MM.1S (cell line): ENCODE measurements around the gene CCDC40.

Experiments
- DNase-seq: peaks from one replicate; pipeline ENCODE4 v3.0.0-alpha.2; 2015
- H2AFZ ChIP-seq: fragments of 300-600 bp; sonication (generic); 2 replicates; pipeline ENCODE4 v1.6.0; 2016; ENCODE audit warnings: antibody characterized with exemption, low read length
- H3F3A ChIP-seq: fragments of 300-600 bp; sonication (generic); 2 replicates; pipeline ENCODE4 v1.6.1; 2016; ENCODE audit warnings: mild to moderate bottlenecking, antibody characterized with exemption, low read length, moderate library complexity, mixed read lengths; ENCODE audit not compliant: insufficient read depth
- H3K27ac ChIP-seq: fragments of 300-600 bp; sonication (generic); 2 replicates; pipeline ENCODE4 v1.5.1; 2016; ENCODE audit warnings: mild to moderate bottlenecking, low read length
- H3K27me3 ChIP-seq: fragments of 300-600 bp; sonication (generic); replicated peaks from 2 replicates; pipeline ENCODE4 v1.6.0; 2016; ENCODE audit warnings: low read length; ENCODE audit not compliant: insufficient read depth
- H3K36me3 ChIP-seq: fragments of 300-600 bp; sonication (generic); replicated peaks from 2 replicates; pipeline ENCODE4 v1.6.1; 2016; ENCODE audit warnings: mild to moderate bottlenecking, low read length, mixed read lengths; ENCODE audit not compliant: insufficient read depth
- H3K4me1 ChIP-seq: fragments of 300-600 bp; sonication (generic); 2 replicates; pipeline ENCODE4 v1.6.1; 2016; ENCODE audit warnings: low read length, mixed read lengths
- H3K4me2 ChIP-seq: fragments of 300-600 bp; sonication (generic); 2 replicates; pipeline ENCODE4 v1.6.0; 2016; ENCODE audit warnings: low read depth, low read length
- H3K4me3 ChIP-seq: fragments of 300-600 bp; sonication (generic); 2 replicates; pipeline ENCODE4 v1.5.1; 2016; ENCODE audit warnings: low read length, mixed read lengths
- H3K79me2 ChIP-seq: fragments of 300-600 bp; sonication (generic); 2 replicates; pipeline ENCODE4 v1.6.1; 2016; ENCODE audit warnings: mixed run types, low read length, mixed read lengths
- H3K9ac ChIP-seq: fragments of 300-600 bp; sonication (generic); 2 replicates; pipeline ENCODE4 v1.6.1; 2016; ENCODE audit warnings: low read length, mixed read lengths
- H3K9me2 ChIP-seq: fragments of 300-600 bp; sonication (generic); replicated peaks from 2 replicates; pipeline ENCODE4 v1.6.1; 2016; ENCODE audit warnings: mild to moderate bottlenecking, low read length, mixed read lengths; ENCODE audit not compliant: insufficient read depth
- H3K9me3 ChIP-seq: fragments of 300-600 bp; sonication (generic); replicated peaks from 2 replicates; pipeline ENCODE4 v1.6.1; 2016; ENCODE audit warnings: mild to moderate bottlenecking, low read length, mixed read lengths; ENCODE audit not compliant: insufficient read depth
- H4K20me1 ChIP-seq: fragments of 300-600 bp; sonication (generic); 2 replicates; pipeline ENCODE4 v1.6.1; 2016; ENCODE audit warnings: mild to moderate bottlenecking, low read length, moderate library complexity, mixed read lengths; ENCODE audit not compliant: insufficient read depth
- EZH2 ChIP-seq: fragments of 300-600 bp; sonication (generic); optimal IDR thresholded peaks from 2 replicates; pipeline ENCODE3; 2017; ENCODE audit warnings: low read depth, mild to moderate bottlenecking, antibody characterized with exemption, low read length, mixed read lengths
- EZH2phosphoT487 ChIP-seq: fragments of 300-600 bp; sonication (generic); IDR thresholded peaks from 2 replicates; pipeline ENCODE4 v1.6.1; 2018; ENCODE audit warnings: antibody characterized with exemption, low read length
- TF ChIP-seq, protein P1 (sequence below): fragments of 300-600 bp; sonication (generic); IDR thresholded peaks from 2 replicates; pipeline ENCODE4 v1.5.1; 2016; ENCODE audit warnings: antibody characterized with exemption, low read length, mixed read lengths

Gene CCDC40

GRCh38 chr17:80137131-80137530, 100.7 kb downstream of the CCDC40 start:
- H4K20me1 ChIP-seq: no peaks in the 10 kb centered on the region
- H3K27ac ChIP-seq: no peak overlapping the region
- no peaks in the 10 kb centered on the region for H3K9me3 ChIP-seq
- TF ChIP-seq EZH2 (no peak), EZH2phosphoT487 (no peak)
- TF ChIP-seq, protein P1, sequence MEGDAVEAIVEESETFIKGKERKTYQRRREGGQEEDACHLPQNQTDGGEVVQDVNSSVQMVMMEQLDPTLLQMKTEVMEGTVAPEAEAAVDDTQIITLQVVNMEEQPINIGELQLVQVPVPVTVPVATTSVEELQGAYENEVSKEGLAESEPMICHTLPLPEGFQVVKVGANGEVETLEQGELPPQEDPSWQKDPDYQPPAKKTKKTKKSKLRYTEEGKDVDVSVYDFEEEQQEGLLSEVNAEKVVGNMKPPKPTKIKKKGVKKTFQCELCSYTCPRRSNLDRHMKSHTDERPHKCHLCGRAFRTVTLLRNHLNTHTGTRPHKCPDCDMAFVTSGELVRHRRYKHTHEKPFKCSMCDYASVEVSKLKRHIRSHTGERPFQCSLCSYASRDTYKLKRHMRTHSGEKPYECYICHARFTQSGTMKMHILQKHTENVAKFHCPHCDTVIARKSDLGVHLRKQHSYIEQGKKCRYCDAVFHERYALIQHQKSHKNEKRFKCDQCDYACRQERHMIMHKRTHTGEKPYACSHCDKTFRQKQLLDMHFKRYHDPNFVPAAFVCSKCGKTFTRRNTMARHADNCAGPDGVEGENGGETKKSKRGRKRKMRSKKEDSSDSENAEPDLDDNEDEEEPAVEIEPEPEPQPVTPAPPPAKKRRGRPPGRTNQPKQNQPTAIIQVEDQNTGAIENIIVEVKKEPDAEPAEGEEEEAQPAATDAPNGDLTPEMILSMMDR: no peak
- no peaks in the 10 kb centered on the region for H3K4me1 ChIP-seq
- no peaks in the 10 kb centered on the region for H3F3A ChIP-seq
- no peak overlapping the region for H3K4me2 ChIP-seq
- H3K27me3 ChIP-seq: no peaks in the 10 kb centered on the region
- H3K9me2 ChIP-seq: no peaks in the 10 kb centered on the region
- no peak for DNase-seq
- no peak overlapping the region for H3K9ac ChIP-seq
- H3K36me3 ChIP-seq: peaks cover 35% of the 10 kb centered on the region; the same call in 1 of the 2 replicates
- H3K4me3 ChIP-seq: no peak overlapping the region
- no peak overlapping the region for H2AFZ ChIP-seq
- peaks cover 18% of the 10 kb centered on the region for H3K79me2 ChIP-seq

GRCh38 chr17:80138856-80139426, 102.5 kb downstream of the CCDC40 start:
- Histone ChIP-seq H2AFZ (no peak overlapping the region), H3K36me3 (peaks cover 43% of the 10 kb centered on the region; the same call in 1 of the 2 replicates), H3K4me1 (no peaks in the 10 kb centered on the region), H3K79me2 (peaks cover 36% of the 10 kb centered on the region), H3K9me2 (no peaks in the 10 kb centered on the region), H3K27ac (no peak overlapping the region), H3K4me3 (no peak overlapping the region), H3K9ac (no peak overlapping the region), H4K20me1 (no peaks in the 10 kb centered on the region), H3F3A (no peaks in the 10 kb centered on the region), H3K4me2 (no peak overlapping the region), H3K9me3 (no peaks in the 10 kb centered on the region), H3K27me3 (no peaks in the 10 kb centered on the region)
- DNase-seq: no peak
- TF ChIP-seq EZH2phosphoT487: no peak
- TF ChIP-seq, protein P1: no peak

DNA sequence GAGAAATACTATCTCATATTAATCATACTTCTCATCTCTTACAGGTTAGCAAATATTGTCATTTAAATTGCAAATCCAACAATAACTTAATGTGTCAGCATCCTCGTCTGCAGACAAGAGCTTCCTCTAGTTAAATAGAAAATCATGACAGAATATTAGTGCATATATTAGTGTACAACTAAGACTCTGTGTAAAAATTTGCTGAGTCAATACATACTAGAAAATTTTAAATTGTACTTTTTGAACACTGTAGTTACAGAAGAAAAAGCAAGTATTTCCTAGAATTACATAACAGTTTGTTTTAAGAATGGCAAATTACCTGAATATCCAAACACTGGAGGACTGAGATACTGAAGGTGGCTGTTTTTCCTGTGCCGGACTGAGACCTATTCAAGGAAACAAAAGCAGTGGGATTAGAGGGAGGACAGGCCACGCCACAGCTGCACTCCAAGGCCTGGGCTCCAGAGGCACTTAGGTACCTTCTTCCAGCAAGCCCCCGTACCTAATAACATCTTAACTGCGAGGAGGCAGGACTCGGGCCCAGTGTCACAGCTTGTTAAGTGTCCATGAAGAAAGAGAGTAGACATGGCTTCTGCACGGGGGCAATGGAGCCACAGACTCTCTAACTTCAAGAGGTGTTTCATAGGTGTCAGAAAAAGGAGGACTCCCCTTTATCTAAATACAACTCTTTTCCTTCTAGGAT, 105.2 kb downstream of the CCDC40 start:
- no peaks in the 10 kb centered on the region for H3K27me3 ChIP-seq
- H3K4me1 ChIP-seq: peaks cover 7% of the 10 kb centered on the region
- H2AFZ ChIP-seq: no peak overlapping the region
- no peak overlapping the region for H3K27ac ChIP-seq
- H3K79me2 ChIP-seq: peaks cover 63% of the 10 kb centered on the region
- H3K9me3 ChIP-seq: no peaks in the 10 kb centered on the region
- H3K4me2 ChIP-seq: no peak overlapping the region
- H3K4me3 ChIP-seq: no peak overlapping the region
- H3K9ac ChIP-seq: no peak overlapping the region
- TF ChIP-seq EZH2 (no peak), EZH2phosphoT487 (no peak)
- TF ChIP-seq, protein P1: no peak
- H4K20me1 ChIP-seq: peaks cover 21% of the 10 kb centered on the region
- no peaks in the 10 kb centered on the region for H3F3A ChIP-seq
- no peaks in the 10 kb centered on the region for H3K9me2 ChIP-seq
- peaks cover 46% of the 10 kb centered on the region; the same call in 1 of the 2 replicates for H3K36me3 ChIP-seq
- DNase-seq: no peak
